Measurements from ENCODE around the gene PHLDB1.

Gene PHLDB1

DNA sequence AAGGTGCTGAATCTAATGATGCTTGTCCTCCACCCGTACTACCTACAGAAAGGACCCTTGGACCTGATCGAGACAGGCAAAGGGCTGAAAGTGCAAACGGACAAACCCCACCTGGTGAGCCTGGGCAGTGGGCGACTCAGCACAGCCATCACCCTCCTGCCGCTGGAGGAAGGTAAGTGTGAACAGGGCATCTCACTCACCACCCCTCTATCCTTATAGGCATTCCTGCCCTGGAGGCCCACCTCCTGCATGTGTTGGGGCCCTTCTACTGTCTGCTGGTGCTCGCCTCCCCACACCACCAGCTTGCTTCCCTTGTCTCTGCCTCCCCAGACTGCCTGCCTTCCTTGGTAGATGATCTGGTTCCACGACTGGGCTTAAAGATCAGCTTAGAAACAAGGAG, 7.1 kb downstream of the PHLDB1 start:
- peak overlapping the region; percentile 0 for H3K14ac ChIP-seq (ENCODE audit: low read length)
- H3K79me1 ChIP-seq (ENCODE audit: low read length), result peaks cover 22% of the 10 kb centered on the region
- H2BK12ac ChIP-seq (ENCODE audit: low read length), result peak overlapping the region; percentile 27
- no peaks in the 10 kb centered on the region for H3K9me3 ChIP-seq (ENCODE audit: insufficient read depth, low read depth, low read length)
- no peak overlapping the region for H3K4me3 ChIP-seq (ENCODE audit: low read depth, low read length)
- no peak overlapping the region for H4K12ac ChIP-seq (ENCODE audit: low read depth, low read length)
- no peaks in the 10 kb centered on the region for H3K36me3 ChIP-seq (ENCODE audit: control insufficient read depth in 1 of 2, insufficient read depth in 2 of 2, low read length in 2 of 2)
- no peak overlapping the region for H2BK120ac ChIP-seq (ENCODE audit: insufficient read depth, low read length, poor library complexity)
- peak overlapping the region; percentile 44 for H4K91ac ChIP-seq (ENCODE audit: low read depth, low read length)
- DNase-seq, result no peak
- no peak overlapping the region for H2AK5ac ChIP-seq (ENCODE audit: low read length)
- H3K4me2 ChIP-seq (ENCODE audit: low read length), result no peak overlapping the region
- H3K9ac ChIP-seq (ENCODE audit: low read length), result no peak overlapping the region
- H3K79me2 ChIP-seq (ENCODE audit: control insufficient read depth, insufficient read depth, low read length, poor library complexity), result peaks cover 4% of the 10 kb centered on the region
- no peak overlapping the region for H3K27ac ChIP-seq (ENCODE audit: low read depth, low read length)
- H3K23ac ChIP-seq (ENCODE audit: low read length), result no peak overlapping the region
- H3K4ac ChIP-seq (ENCODE audit: low read depth, low read length), result no peak overlapping the region
- H3K18ac ChIP-seq (ENCODE audit: low read length), result no peak overlapping the region
- H4K8ac ChIP-seq (ENCODE audit: low read depth, low read length), result no peak overlapping the region
- H2BK5ac ChIP-seq (ENCODE audit: low read depth, low read length, poor library complexity), result no peak overlapping the region
- H2AFZ ChIP-seq (ENCODE audit: insufficient read depth, low read length, poor library complexity), result no peak overlapping the region
- peaks cover 14% of the 10 kb centered on the region for H3K27me3 ChIP-seq (ENCODE audit: insufficient read depth, low read length)
- H3K4me1 ChIP-seq (ENCODE audit: control insufficient read depth in 1 of 2, insufficient read depth in 2 of 2, low read length in 2 of 2), result peaks cover 43 to 59% of the 10 kb centered on the region in 2 experiments
- WGBS (ENCODE audit: extremely low coverage, insufficient coverage, insufficient read length), result no CpG with 5 or more reads among the region's 7 CpGs

DNA sequence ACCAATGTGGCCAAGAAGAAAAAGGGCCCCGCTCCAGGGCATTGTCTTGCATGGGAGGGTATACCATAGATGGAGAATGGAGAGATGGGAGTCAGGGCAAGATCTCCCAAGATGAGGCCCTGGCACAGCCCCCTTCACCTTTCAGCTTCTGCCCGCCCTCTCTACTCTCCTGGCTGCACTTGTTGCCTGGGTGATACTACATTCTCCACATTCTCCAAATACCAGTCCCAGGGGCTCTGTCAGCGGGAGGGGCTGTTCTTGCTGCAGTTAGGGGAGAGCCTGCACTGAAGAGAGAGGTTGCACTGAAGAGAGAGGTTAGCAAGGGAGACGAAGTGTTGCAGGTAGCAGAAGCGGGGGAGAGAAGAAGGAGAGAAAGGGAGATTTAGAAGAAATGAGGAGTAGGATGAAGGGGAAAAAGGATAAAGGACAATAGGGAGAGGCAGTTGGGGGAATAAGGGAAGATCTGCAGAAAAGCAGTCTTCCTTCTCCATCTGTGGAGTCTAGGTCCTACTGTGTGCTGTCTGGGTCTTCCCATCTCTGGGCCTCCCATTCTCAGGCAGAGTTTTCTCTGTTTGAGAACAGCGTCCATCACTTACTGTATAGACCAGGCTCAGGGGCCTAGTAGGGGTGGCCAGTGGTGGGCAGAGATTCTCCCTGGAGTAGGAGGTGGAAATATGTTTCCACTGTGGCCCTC, 8.0 kb downstream of the PHLDB1 start:
- Histone ChIP-seq H2BK120ac (ENCODE audit: insufficient read depth, low read length, poor library complexity) (peak overlapping the region; percentile 64), H3K36me3 (ENCODE audit: control insufficient read depth in 1 of 2, insufficient read depth in 2 of 2, low read length in 2 of 2) (no peaks in the 10 kb centered on the region), H2AK5ac (ENCODE audit: low read length) (peak overlapping the region; percentile 77), H3K23ac (ENCODE audit: low read length) (no peak overlapping the region), H2AFZ (ENCODE audit: insufficient read depth, low read length, poor library complexity) (no peak overlapping the region), H3K79me1 (ENCODE audit: low read length) (peaks cover 23% of the 10 kb centered on the region), H3K4me1 (ENCODE audit: control insufficient read depth in 1 of 2, insufficient read depth in 2 of 2, low read length in 2 of 2) (peaks cover 40 to 58% of the 10 kb centered on the region in 2 experiments), H3K4me3 (ENCODE audit: low read depth, low read length) (no peak overlapping the region), H3K27me3 (ENCODE audit: insufficient read depth, low read length) (peaks cover 5% of the 10 kb centered on the region), H2BK5ac (ENCODE audit: low read depth, low read length, poor library complexity) (peak overlapping the region; percentile 24), H3K79me2 (ENCODE audit: control insufficient read depth, insufficient read depth, low read length, poor library complexity) (peaks cover 4% of the 10 kb centered on the region), H4K8ac (ENCODE audit: low read depth, low read length) (no peak overlapping the region), H3K4ac (ENCODE audit: low read depth, low read length) (no peak overlapping the region), H3K14ac (ENCODE audit: low read length) (peak overlapping the region; percentile 50), H4K91ac (ENCODE audit: low read depth, low read length) (peak overlapping the region; percentile 69), H3K9me3 (ENCODE audit: insufficient read depth, low read depth, low read length) (no peaks in the 10 kb centered on the region), H3K18ac (ENCODE audit: low read length) (peak overlapping the region; percentile 28), H3K4me2 (ENCODE audit: low read length) (peak overlapping the region; percentile 52), H3K9ac (ENCODE audit: low read length) (peak overlapping the region; percentile 1), H4K12ac (ENCODE audit: low read depth, low read length) (no peak overlapping the region), H3K27ac (ENCODE audit: low read depth, low read length) (peak overlapping the region; percentile 41), H2BK12ac (ENCODE audit: low read length) (peak overlapping the region; percentile 37)
- no peak for DNase-seq
- WGBS (ENCODE audit: extremely low coverage, insufficient coverage, insufficient read length), result 100% methylated on average over 1 of the region's 6 CpGs

DNA sequence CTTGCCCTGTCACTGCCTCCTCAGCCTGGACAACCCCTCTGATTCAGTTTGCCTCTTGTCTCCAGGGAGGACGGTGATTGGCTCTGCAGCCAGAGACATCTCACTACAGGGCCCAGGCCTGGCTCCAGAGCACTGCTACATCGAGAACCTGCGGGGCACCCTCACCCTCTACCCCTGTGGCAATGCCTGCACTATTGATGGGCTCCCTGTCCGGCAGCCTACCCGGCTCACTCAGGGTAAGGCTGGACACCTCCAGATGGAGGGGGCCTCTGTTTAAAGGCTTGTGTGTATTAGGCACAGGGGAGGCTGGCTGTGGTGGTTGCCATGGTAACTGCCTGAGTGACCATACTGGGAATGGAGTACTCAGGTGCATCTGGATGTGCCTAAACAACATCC, 8.6 kb downstream of the PHLDB1 start:
- Histone ChIP-seq H3K36me3 (ENCODE audit: control insufficient read depth in 1 of 2, insufficient read depth in 2 of 2, low read length in 2 of 2) (no peaks in the 10 kb centered on the region), H4K12ac (ENCODE audit: low read depth, low read length) (no peak overlapping the region), H2BK12ac (ENCODE audit: low read length) (peak overlapping the region; percentile 37), H3K18ac (ENCODE audit: low read length) (peak overlapping the region; percentile 28), H3K4me1 (ENCODE audit: control insufficient read depth in 1 of 2, insufficient read depth in 2 of 2, low read length in 2 of 2) (peaks cover 43 to 59% of the 10 kb centered on the region in 2 experiments), H3K27ac (ENCODE audit: low read depth, low read length) (peak overlapping the region; percentile 41), H2AK5ac (ENCODE audit: low read length) (peak overlapping the region; percentile 77), H3K9me3 (ENCODE audit: insufficient read depth, low read depth, low read length) (no peaks in the 10 kb centered on the region), H3K23ac (ENCODE audit: low read length) (no peak overlapping the region), H3K79me2 (ENCODE audit: control insufficient read depth, insufficient read depth, low read length, poor library complexity) (peaks cover 4% of the 10 kb centered on the region), H3K4me3 (ENCODE audit: low read depth, low read length) (no peak overlapping the region), H3K9ac (ENCODE audit: low read length) (peak overlapping the region; percentile 1), H2BK120ac (ENCODE audit: insufficient read depth, low read length, poor library complexity) (peak overlapping the region; percentile 64), H3K79me1 (ENCODE audit: low read length) (peaks cover 28% of the 10 kb centered on the region), H2AFZ (ENCODE audit: insufficient read depth, low read length, poor library complexity) (no peak overlapping the region), H2BK5ac (ENCODE audit: low read depth, low read length, poor library complexity) (peak overlapping the region; percentile 24), H4K91ac (ENCODE audit: low read depth, low read length) (peak overlapping the region; percentile 69), H3K27me3 (ENCODE audit: insufficient read depth, low read length) (no peaks in the 10 kb centered on the region), H3K14ac (ENCODE audit: low read length) (peak overlapping the region; percentile 50), H3K4me2 (ENCODE audit: low read length) (peak overlapping the region; percentile 35), H3K4ac (ENCODE audit: low read depth, low read length) (no peak overlapping the region), H4K8ac (ENCODE audit: low read depth, low read length) (no peak overlapping the region)
- WGBS (ENCODE audit: extremely low coverage, insufficient coverage, insufficient read length), result no CpG with 5 or more reads among the region's 5 CpGs
- no peak for DNase-seq

- peak overlapping the region; percentile 73 for H2BK5ac ChIP-seq (ENCODE audit: low read depth, low read length, poor library complexity)
- peak overlapping the region; percentile 82 for H4K91ac ChIP-seq (ENCODE audit: low read depth, low read length)
- H3K23ac ChIP-seq (ENCODE audit: low read length), result no peak overlapping the region
- peak overlapping the region; percentile 84 for H3K14ac ChIP-seq (ENCODE audit: low read length)
- H3K4me3 ChIP-seq (ENCODE audit: low read depth, low read length), result no peak overlapping the region
- peak overlapping the region; percentile 96 for H2AK5ac ChIP-seq (ENCODE audit: low read length)
- peak overlapping the region; percentile 59 for H4K8ac ChIP-seq (ENCODE audit: low read depth, low read length)
- no peak for DNase-seq
- H2BK12ac ChIP-seq (ENCODE audit: low read length), result peak overlapping the region; percentile 67
- peak overlapping the region; percentile 76 for H3K18ac ChIP-seq (ENCODE audit: low read length)
- peak overlapping the region; percentile 3 for H4K12ac ChIP-seq (ENCODE audit: low read depth, low read length)
- WGBS (ENCODE audit: extremely low coverage, insufficient coverage, insufficient read length), result no CpG with 5 or more reads among the region's 11 CpGs
- peak overlapping the region; percentile 66 for H2AFZ ChIP-seq (ENCODE audit: insufficient read depth, low read length, poor library complexity)
- peak overlapping the region; percentile 92 for H2BK120ac ChIP-seq (ENCODE audit: insufficient read depth, low read length, poor library complexity)
- no peaks in the 10 kb centered on the region for H3K9me3 ChIP-seq (ENCODE audit: insufficient read depth, low read depth, low read length)
- peaks cover 38% of the 10 kb centered on the region for H3K79me1 ChIP-seq (ENCODE audit: low read length)
- peak overlapping the region; percentile 63 for H3K4ac ChIP-seq (ENCODE audit: low read depth, low read length)
- H3K36me3 ChIP-seq (ENCODE audit: control insufficient read depth in 1 of 2, insufficient read depth in 2 of 2, low read length in 2 of 2), result no peaks in the 10 kb centered on the region
- H3K79me2 ChIP-seq (ENCODE audit: control insufficient read depth, insufficient read depth, low read length, poor library complexity), result peaks cover 8% of the 10 kb centered on the region
- H3K9ac ChIP-seq (ENCODE audit: low read length), result no peak overlapping the region
- H3K4me2 ChIP-seq (ENCODE audit: low read length), result peak overlapping the region; percentile 7
- peaks cover 50 to 69% of the 10 kb centered on the region in 2 experiments for H3K4me1 ChIP-seq (ENCODE audit: control insufficient read depth in 1 of 2, insufficient read depth in 2 of 2, low read length in 2 of 2)
- no peaks in the 10 kb centered on the region for H3K27me3 ChIP-seq (ENCODE audit: insufficient read depth, low read length)
- H3K27ac ChIP-seq (ENCODE audit: low read depth, low read length), result peak overlapping the region; percentile 91
Measured at GRCh38 chr11:118618115-118618990, 10.9 kb downstream of the PHLDB1 start.
